ENCODE results near the gene MDH2.

DNA sequence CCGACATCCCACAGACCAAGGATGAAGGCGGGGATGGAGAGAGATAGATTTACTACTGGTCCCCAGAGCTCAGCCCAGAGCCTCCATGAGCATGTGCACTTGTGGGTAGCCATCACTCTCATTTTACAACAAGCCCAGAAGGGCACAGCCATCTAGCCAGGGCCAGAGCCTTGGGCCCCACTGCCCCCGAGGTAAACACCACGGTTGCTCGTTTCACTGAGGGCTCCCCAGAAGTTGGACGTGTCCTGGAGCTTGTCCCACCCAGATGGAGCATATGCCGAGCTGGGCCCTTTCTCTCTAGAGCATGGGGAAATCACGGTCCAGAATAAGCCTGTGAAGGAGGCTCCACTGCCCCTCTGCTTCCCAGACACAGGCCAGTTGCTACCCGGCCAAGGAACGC lies 44.6 kb upstream of the MDH2 start:
- TF ChIP-seq, protein P1, sequence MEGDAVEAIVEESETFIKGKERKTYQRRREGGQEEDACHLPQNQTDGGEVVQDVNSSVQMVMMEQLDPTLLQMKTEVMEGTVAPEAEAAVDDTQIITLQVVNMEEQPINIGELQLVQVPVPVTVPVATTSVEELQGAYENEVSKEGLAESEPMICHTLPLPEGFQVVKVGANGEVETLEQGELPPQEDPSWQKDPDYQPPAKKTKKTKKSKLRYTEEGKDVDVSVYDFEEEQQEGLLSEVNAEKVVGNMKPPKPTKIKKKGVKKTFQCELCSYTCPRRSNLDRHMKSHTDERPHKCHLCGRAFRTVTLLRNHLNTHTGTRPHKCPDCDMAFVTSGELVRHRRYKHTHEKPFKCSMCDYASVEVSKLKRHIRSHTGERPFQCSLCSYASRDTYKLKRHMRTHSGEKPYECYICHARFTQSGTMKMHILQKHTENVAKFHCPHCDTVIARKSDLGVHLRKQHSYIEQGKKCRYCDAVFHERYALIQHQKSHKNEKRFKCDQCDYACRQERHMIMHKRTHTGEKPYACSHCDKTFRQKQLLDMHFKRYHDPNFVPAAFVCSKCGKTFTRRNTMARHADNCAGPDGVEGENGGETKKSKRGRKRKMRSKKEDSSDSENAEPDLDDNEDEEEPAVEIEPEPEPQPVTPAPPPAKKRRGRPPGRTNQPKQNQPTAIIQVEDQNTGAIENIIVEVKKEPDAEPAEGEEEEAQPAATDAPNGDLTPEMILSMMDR (IDR thresholded peaks at IDR 0.05) = no peak
- no peak for TF ChIP-seq POLR2A (IDR thresholded peaks at IDR 0.05)
